ENCODE data around the gene ZNF792.
"Not testable (repeated sequence)": the region's sequence is repeated elsewhere in the genome, so short reads cannot be mapped to it uniquely, and the experiment has no call there.

Gene ZNF792

GRCh38 chr19:34932494-34932893 is 31.5 kb downstream of the ZNF792 start:
- FAIRE-seq: no peak
- DNase-seq (ENCODE audit: insufficient read length, low spot score): no peak

GRCh38 chr19:34926685-34927375 is 37.2 kb downstream of the ZNF792 start, which contains the start of gene ZNF30:
Gene ZNF30 (plus strand): TSS chr19:34926903. CDS start chr19:34929948, 3,045 bp downstream.
- DNase-seq (ENCODE audit: insufficient read length, low spot score): peak; percentile 96

GRCh38 chr19:34926361-34926684 is 37.7 kb downstream of the ZNF792 start:
- no peak for FAIRE-seq
- DNase-seq (ENCODE audit: insufficient read length, low spot score): no peak

More at GRCh38 chr19:34926685-34927375, 37.2 kb downstream of the ZNF792 start, which contains the start of gene ZNF30:
- peak; percentile 69 for FAIRE-seq

GRCh38 chr19:34925278-34925855 is 38.7 kb downstream of the ZNF792 start:
- no peak for DNase-seq (ENCODE audit: insufficient read length, low spot score)
- no peak for FAIRE-seq

- FAIRE-seq; DNase-seq (ENCODE audit: insufficient read length, low spot score): not testable (repeated sequence)
Observed at GRCh38 chr19:34920090-34920786, 43.8 kb downstream of the ZNF792 start.

GRCh38 chr19:34918190-34918589 is 45.8 kb downstream of the ZNF792 start:
- DNase-seq (ENCODE audit: insufficient read length, low spot score) (no peak), FAIRE-seq (no peak)

GRCh38 chr19:34917144-34917543 is 46.9 kb downstream of the ZNF792 start:
- DNase-seq (ENCODE audit: insufficient read length, low spot score): not testable (repeated sequence)

GRCh38 chr19:34910770-34911169 is 53.3 kb downstream of the ZNF792 start:
- DNase-seq (ENCODE audit: insufficient read length, low spot score) (no peak), FAIRE-seq (no peak)

More at GRCh38 chr19:34917144-34917543, 46.9 kb downstream of the ZNF792 start:
- not testable (repeated sequence) for FAIRE-seq
